Activated naive CD8-positive, alpha-beta T cell treated with anti-CD3 and anti-CD28 coated beads, Interleukin-2, amount 50 U/mL, for 16 hours (primary cell): Measurements from ENCODE around the gene VSIG10.
A peak's percentile ranks its signal among the peaks of the same experiment; 100 is the strongest.
"Not testable (repeated sequence)": the region's sequence is repeated elsewhere in the genome, so short reads cannot be mapped to it uniquely, and the experiment has no call there.

Source experiments
- DNase-seq: peaks from one replicate; pipeline ENCODE4 v3.0.0-alpha.2; 2020; ENCODE audit warnings: low read depth, low spot score

VSIG10 gene

GRCh38 chr12:118107694-118108093, 3.9 kb upstream of the VSIG10 start:
- no peak for DNase-seq

GRCh38 chr12:118107011-118107410, 3.2 kb upstream of the VSIG10 start:
- DNase-seq: no peak

GRCh38 chr12:118103201-118103600, 610 bp downstream of the VSIG10 start:
- no peak for DNase-seq

GRCh38 chr12:118102609-118103008, 1.2 kb downstream of the VSIG10 start:
- DNase-seq: no peak

GRCh38 chr12:118102070-118102469, 1.7 kb downstream of the VSIG10 start:
- no peak for DNase-seq

GRCh38 chr12:118101051-118101450, 2.8 kb downstream of the VSIG10 start:
- no peak for DNase-seq

GRCh38 chr12:118098911-118099671, 4.7 kb downstream of the VSIG10 start:
- no peak for DNase-seq

- DNase-seq: no peak
Observed at GRCh38 chr12:118098401-118098800, 5.4 kb downstream of the VSIG10 start.

GRCh38 chr12:118094039-118094438, 9.8 kb downstream of the VSIG10 start:
- no peak for DNase-seq

- DNase-seq: no peak
Observed at GRCh38 chr12:118089782-118090181, 14.0 kb downstream of the VSIG10 start.

GRCh38 chr12:118082161-118082560, 21.6 kb downstream of the VSIG10 start:
- no peak for DNase-seq

GRCh38 chr12:118081521-118081920, 22.3 kb downstream of the VSIG10 start:
- not testable (repeated sequence) for DNase-seq

GRCh38 chr12:118073768-118074167, 30.0 kb downstream of the VSIG10 start:
- no peak for DNase-seq

- no peak for DNase-seq
Observed at GRCh38 chr12:118070650-118071049, 33.2 kb downstream of the VSIG10 start.

GRCh38 chr12:118068445-118068844, 35.4 kb downstream of the VSIG10 start:
- no peak for DNase-seq

GRCh38 chr12:118065380-118065779, 38.4 kb downstream of the VSIG10 start:
- DNase-seq: no peak

GRCh38 chr12:118064608-118065007, 39.2 kb downstream of the VSIG10 start:
- DNase-seq: no peak

GRCh38 chr12:118063576-118064391, 40.0 kb downstream of the VSIG10 start:
- no peak for DNase-seq

- DNase-seq: no peak
Observed at GRCh38 chr12:118061873-118062843, 41.7 kb downstream of the VSIG10 start.

- peak; percentile 7 for DNase-seq
Observed at GRCh38 chr12:118061011-118061872, 42.6 kb downstream of the VSIG10 start, which contains the start of gene WSB2. TSS of gene WSB2 (minus strand) at chr12:118061179. CDS start at chr12:118061048, 131 bp downstream.
